Measurements from ENCODE around the gene TPP1. TPM values are rescaled to one million over a fixed set of nuclear protein-coding genes. Genes with fewer than 3 reads are reported as not detected.

TPP1 gene
- total RNA-seq, 2 donors from 2014 or later: 54.7 to 67.4 TPM

- Mint-ChIP-seq H3K36me3 (no peaks in the 10 kb centered on the region), H3K9me3 (no peaks in the 10 kb centered on the region), H3K27ac (no peak overlapping the region)
- DNase-seq (ENCODE audit: low spot score in 2 of 2): no peak
- no peak for ATAC-seq
These were observed 33.0 kb upstream of the TPP1 start for GRCh38 chr11:6652182-6652581.

DNA sequence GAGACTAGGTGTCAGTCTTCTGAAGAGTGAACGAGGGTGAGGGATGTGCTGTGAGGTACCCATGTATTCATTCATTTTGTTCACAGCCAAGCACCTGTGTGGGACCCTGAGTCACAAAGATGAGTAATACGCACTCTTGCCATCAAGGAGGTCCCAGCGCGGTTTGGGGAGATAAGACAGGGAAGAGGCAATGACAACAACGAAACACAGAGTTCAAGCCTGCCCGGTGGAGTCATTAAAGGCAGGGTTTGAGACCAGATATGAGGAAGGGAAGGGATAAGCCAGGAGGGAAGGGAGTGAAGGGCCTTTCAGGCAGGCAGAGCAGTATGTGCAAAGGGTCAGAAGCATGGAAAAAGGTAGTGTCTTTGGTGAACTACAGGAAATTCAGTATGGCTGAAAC, 31.8 kb upstream of the TPP1 start:
- DNase-seq (ENCODE audit: low spot score in 2 of 2) (no peak), ATAC-seq (peak; percentile 61 to 78)
- Mint-ChIP-seq H3K36me3 (no peaks in the 10 kb centered on the region), H3K9me3 (no peaks in the 10 kb centered on the region), H3K27ac (no peak overlapping the region)

GRCh38 chr11:6650104-6650503, 30.9 kb upstream of the TPP1 start:
- H3K27ac Mint-ChIP-seq: no peak overlapping the region
- ATAC-seq (no peak), DNase-seq (ENCODE audit: low spot score in 2 of 2) (no peak)
- H3K9me3 Mint-ChIP-seq: no peaks in the 10 kb centered on the region
- no peaks in the 10 kb centered on the region for H3K36me3 Mint-ChIP-seq

DNA sequence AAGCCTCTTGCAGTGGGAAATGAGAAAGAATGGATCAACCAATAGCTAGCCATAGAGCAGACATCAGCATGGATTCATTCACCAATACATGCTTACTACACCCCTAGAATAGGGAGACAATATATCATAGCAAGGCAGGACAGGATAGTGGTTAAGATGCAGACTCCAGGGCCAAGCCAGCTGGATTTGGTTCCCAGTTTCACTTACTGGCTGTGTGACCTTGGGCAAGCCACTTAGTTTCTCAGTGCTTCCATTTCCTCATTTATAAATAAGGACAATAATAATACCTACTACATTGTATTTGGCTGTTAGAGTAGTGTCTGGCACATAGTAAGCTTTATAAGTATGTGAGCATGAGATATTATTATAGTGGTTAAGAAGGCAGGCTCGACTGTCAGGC, 29.3 kb upstream of the TPP1 start:
- Mint-ChIP-seq H3K36me3 (no peaks in the 10 kb centered on the region), H3K9me3 (no peaks in the 10 kb centered on the region), H3K27ac (no peak overlapping the region)
- no peak for DNase-seq (ENCODE audit: low spot score in 2 of 2)
- no peak for ATAC-seq

DNA sequence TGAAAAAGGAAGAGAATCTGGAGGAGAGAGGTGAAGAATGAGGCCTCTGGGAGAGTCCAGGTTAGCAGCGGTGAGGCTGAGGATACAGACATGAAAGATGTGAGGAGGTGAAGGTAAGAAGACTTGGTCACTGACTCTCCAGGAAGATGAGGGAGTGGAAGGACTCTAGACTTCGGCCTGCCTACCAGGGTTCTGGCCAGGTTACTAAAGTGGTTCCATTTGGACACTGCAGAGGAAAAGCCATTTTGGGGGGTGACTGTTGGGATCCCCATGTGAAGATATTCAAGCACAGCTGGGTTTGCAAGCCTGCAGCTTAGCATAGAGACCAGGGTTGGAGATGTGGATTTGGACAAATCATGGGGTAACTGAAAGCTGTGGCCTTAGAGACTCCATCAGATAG, 28.6 kb upstream of the TPP1 start:
- DNase-seq (ENCODE audit: low spot score in 2 of 2) (no peak), ATAC-seq (no peak)
- no peaks in the 10 kb centered on the region for H3K36me3 Mint-ChIP-seq
- H3K27ac Mint-ChIP-seq: no peak overlapping the region
- H3K9me3 Mint-ChIP-seq: no peaks in the 10 kb centered on the region

DNA sequence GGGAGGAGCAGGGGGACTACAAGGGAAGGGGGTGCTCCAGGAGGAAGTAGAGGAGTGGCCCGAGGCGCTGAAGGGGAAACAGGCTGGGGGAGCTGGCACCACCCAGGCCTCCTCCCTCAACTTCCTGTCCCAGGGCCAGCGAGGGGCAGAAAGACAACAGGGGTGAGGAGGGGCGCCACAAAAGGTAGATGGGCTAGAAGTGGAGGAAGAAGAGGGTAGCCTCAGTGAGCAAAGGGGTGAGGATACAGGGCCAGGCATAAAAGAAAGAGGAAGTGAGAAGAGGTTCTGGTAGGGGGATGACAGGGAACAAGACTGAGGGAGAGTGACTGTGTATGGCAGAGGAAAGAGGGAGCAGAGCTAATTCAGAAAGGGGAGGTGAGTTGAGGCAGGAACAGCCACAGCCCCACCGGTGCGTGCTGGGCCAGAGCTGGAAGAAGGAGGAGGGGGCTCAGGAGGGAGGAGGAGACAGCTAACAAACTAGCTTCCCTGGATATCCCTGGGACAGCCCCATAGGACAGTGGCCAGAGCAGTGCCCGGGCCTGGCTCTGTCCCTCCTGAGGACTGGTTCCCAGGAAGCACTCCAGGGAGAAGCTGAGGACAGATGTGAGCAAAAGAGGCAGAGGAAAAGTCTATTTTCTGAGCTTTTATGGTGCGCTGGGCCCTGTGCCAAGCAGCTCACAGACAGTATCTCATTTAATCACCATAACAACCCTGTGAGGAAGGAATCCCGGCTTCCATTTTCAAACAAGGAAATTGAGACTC, 27.9 kb upstream of the TPP1 start:
- no peaks in the 10 kb centered on the region for H3K36me3 Mint-ChIP-seq
- no peaks in the 10 kb centered on the region for H3K9me3 Mint-ChIP-seq
- DNase-seq (ENCODE audit: low spot score in 2 of 2) (peak in 1 of 2 donors; percentile 39), ATAC-seq (peak; percentile 47 to 56)
- H3K27ac Mint-ChIP-seq: no peak overlapping the region

- no peak overlapping the region for H3K27ac Mint-ChIP-seq
- H3K9me3 Mint-ChIP-seq: no peaks in the 10 kb centered on the region
- peak in 1 of 2 donors; percentile 8 for ATAC-seq
- no peak for DNase-seq (ENCODE audit: low spot score in 2 of 2)
- no peaks in the 10 kb centered on the region for H3K36me3 Mint-ChIP-seq
These were observed 27.3 kb upstream of the TPP1 start for GRCh38 chr11:6646576-6646917.

DNA sequence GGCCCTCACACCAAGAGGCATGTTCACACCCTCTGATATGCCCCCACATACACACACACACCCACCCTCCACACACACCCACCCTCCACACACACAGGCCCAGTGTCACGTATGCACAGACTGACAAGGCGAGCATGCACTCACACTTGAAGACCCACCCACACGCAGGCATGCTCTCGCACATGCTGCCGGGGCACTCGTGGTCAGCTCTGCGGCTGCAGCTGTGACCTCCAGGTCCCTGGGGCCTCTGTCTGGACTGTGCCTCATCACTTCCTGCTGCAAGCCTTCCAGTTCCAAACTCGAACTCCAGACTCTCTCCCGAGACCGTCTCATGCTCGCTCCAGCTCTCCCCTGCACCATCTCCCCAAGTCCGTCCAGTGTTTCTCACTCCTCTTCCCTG, 26.8 kb upstream of the TPP1 start:
- H3K36me3 Mint-ChIP-seq: no peaks in the 10 kb centered on the region
- ATAC-seq (no peak), DNase-seq (ENCODE audit: low spot score in 2 of 2) (no peak)
- H3K9me3 Mint-ChIP-seq: no peaks in the 10 kb centered on the region
- H3K27ac Mint-ChIP-seq: peak overlapping the region in 1 of 2 donors; percentile 18

DNA sequence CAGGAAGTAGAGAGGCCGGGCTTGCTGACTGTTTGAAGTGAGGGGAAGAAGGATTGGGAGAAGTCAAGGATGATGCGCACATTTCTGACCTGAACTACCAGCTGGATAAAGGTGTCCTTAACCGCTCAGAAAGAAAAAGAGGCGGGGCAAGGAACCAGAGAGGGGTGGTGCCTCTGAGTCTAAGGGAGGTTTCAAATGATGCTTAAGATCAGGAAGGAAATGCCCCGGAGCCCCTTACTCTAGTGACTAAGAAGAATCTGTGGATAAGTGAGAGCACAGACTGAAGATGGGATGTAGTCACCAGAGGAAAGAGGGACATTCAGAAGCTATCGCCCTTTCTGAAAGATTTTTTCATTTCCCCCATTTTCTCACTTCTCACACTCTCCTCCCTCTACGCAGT, 23.7 kb upstream of the TPP1 start:
- Mint-ChIP-seq H3K27ac (no peak overlapping the region), H3K9me3 (no peaks in the 10 kb centered on the region), H3K36me3 (no peaks in the 10 kb centered on the region)
- peak in 1 of 2 donors; percentile 30 for ATAC-seq
- DNase-seq (ENCODE audit: low spot score in 2 of 2): no peak

DNA sequence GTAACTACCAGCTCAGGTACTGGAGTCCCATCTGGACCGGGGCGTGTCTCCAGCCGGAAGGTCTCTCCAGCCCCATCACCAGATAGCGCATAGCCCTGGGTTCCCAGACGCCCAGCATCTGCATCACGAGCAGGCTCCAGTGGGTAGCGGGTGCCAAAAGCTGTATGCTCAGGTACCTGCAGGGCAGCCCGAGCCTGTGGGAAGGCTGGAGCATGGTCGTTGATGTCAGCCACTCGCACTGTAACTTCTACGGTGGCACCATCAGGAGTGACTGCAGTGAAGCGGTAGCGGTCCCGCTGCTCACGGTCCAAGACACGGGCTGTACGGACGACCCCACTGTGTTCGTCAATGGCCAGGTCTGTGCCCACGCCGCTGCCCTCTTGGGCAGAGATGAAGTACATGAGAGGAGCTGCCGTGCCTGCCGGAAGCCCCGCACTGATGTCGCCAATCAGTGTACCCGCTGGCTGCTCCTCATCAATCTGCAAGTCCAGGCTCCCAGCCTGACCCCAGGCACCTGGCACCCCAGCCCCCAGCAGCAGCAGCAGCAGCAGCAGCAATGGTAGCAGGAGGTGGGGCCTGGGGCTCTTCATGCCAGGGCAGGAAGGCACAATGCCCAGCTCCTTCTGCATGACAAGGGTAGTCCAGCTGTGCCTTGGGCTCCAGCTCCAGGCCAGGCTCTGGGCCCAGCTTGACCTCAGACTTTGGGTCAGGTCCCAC, 21.9 kb upstream of the TPP1 start:
- DNase-seq (ENCODE audit: low spot score in 2 of 2): no peak
- H3K36me3 Mint-ChIP-seq: no peaks in the 10 kb centered on the region
- no peak overlapping the region for H3K27ac Mint-ChIP-seq
- no peak for ATAC-seq
- no peaks in the 10 kb centered on the region for H3K9me3 Mint-ChIP-seq

DNA sequence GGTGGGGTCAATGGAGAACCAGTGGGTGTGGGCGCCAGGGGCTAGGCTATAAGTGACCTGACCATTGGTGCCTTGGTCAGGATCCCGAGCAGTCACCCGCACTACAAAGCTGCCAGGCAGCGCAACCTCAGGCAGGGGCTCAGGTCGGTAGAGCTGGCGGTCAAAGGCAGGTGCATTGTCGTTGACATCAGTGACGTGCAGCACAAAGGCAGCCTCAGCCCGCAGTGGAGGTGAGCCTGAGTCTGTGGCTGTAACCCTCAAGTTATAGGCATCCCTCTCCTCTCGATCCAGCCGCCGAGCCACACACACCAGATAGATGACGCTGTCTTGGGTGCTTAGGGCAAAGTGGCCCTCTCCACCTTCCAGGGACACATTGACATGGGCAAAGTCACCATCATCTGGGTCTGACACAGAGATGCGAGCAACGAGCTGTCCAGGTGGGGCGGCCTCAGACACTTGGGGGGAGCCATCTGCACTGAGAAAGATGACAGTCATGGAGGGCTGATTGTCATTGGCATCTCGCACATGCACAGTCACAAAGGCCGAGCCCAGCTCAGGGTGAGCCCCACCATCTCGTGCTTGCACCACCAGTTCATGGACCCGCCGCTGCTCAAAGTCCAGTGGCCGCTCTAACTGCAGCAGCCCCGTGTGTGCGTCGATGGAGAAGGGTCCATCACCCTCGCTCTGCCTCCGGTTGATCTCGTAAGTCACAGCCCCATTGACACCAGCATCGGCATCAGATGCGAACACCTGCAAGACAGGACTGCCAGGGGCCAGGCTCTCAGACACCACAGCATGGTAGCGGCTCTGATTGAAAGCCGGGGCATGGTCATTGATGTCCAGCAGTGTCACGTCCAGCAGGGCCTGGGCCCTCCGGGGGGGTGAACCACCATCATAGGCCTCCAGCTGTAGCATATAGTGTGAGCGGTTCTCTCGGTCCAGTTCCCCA, 21.1 kb upstream of the TPP1 start:
- Mint-ChIP-seq H3K36me3 (no peaks in the 10 kb centered on the region), H3K27ac (no peak overlapping the region), H3K9me3 (no peaks in the 10 kb centered on the region)
- DNase-seq (ENCODE audit: low spot score in 2 of 2): no peak
- ATAC-seq: no peak

GRCh38 chr11:6638429-6638828, 19.2 kb upstream of the TPP1 start:
- ATAC-seq (no peak), DNase-seq (ENCODE audit: low spot score in 2 of 2) (no peak)
- Mint-ChIP-seq H3K9me3 (no peaks in the 10 kb centered on the region), H3K27ac (no peak overlapping the region), H3K36me3 (no peaks in the 10 kb centered on the region)

DNA sequence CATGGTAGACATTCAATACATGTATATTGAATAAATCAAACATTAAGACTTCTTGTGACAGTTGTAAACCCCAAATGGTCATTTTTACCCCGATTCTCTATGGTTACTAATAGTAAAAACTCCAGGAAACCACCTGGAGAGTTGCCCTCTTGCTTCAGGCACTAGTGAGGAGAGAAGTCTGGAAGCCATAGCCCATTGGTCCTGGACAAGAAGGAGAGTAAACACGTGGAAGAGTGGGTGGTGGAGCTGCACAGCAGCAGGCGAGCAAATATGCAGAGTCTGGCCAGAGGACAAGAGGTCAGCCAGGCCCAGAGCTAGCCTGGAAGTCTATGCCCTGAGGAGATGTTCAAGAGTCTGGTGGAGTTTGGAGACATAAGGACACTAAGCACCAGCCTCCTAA, 18.6 kb upstream of the TPP1 start:
- no peak overlapping the region for H3K27ac Mint-ChIP-seq
- H3K36me3 Mint-ChIP-seq: no peaks in the 10 kb centered on the region
- no peaks in the 10 kb centered on the region for H3K9me3 Mint-ChIP-seq
- ATAC-seq (no peak), DNase-seq (ENCODE audit: low spot score in 2 of 2) (no peak)

- ATAC-seq (no peak), DNase-seq (ENCODE audit: low spot score in 2 of 2) (no peak)
- no peaks in the 10 kb centered on the region for H3K9me3 Mint-ChIP-seq
- no peak overlapping the region for H3K27ac Mint-ChIP-seq
- H3K36me3 Mint-ChIP-seq: no peaks in the 10 kb centered on the region
These were observed 17.3 kb upstream of the TPP1 start for GRCh38 chr11:6636480-6636879.

GRCh38 chr11:6635082-6635932, 16.1 kb upstream of the TPP1 start:
- H3K27ac Mint-ChIP-seq: no peak overlapping the region
- DNase-seq (ENCODE audit: low spot score in 2 of 2) (no peak), ATAC-seq (peak in 1 of 2 donors; percentile 26)
- H3K36me3 Mint-ChIP-seq: no peaks in the 10 kb centered on the region
- no peaks in the 10 kb centered on the region for H3K9me3 Mint-ChIP-seq

DNA sequence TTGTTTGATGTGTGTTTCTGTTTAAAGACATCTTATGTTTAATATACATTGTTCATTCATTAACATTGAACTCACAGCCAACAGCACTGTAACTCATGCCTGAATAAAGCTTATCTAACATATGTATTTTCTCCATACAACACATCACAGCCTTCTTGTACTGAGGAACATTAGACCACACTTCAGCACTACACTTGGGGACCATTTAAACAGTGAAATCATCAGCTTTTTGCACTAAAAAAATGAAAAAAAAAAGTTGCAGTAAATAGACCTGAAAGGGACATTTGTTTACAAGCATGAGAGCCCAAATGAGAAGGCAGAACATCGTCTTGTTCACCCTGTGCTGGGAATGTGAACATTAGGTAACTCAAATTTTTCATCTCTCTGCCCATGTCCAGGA, 15.3 kb upstream of the TPP1 start:
- no peaks in the 10 kb centered on the region for H3K36me3 Mint-ChIP-seq
- DNase-seq (ENCODE audit: low spot score in 2 of 2) (no peak), ATAC-seq (no peak)
- no peaks in the 10 kb centered on the region for H3K9me3 Mint-ChIP-seq
- no peak overlapping the region for H3K27ac Mint-ChIP-seq
